ENCODE results near the gene ADAM22.

The ADAM22 gene

GRCh38 chr7:88001744-88002530 lies 67.9 kb downstream of the ADAM22 start:
- H3K4me2 ChIP-seq (ENCODE audit: low read length) = no peak overlapping the region
- H3K36me3 ChIP-seq (ENCODE audit: control insufficient read depth in 1 of 2, insufficient read depth in 2 of 2, low read length in 2 of 2) = no peaks in the 10 kb centered on the region
- H3K4me1 ChIP-seq (ENCODE audit: control insufficient read depth in 1 of 2, insufficient read depth in 2 of 2, low read length in 2 of 2) = no peaks in the 10 kb centered on the region
- H4K12ac ChIP-seq (ENCODE audit: low read depth, low read length) = no peak overlapping the region
- no peak overlapping the region for H3K4ac ChIP-seq (ENCODE audit: low read depth, low read length)
- H3K14ac ChIP-seq (ENCODE audit: low read length) = no peak overlapping the region
- H2AFZ ChIP-seq (ENCODE audit: insufficient read depth, low read length, poor library complexity) = no peak overlapping the region
- H2BK120ac ChIP-seq (ENCODE audit: insufficient read depth, low read length, poor library complexity) = no peak overlapping the region
- no peak overlapping the region for H3K27ac ChIP-seq (ENCODE audit: low read depth, low read length)
- no peak overlapping the region for H3K18ac ChIP-seq (ENCODE audit: low read length)
- H3K79me1 ChIP-seq (ENCODE audit: low read length) = no peaks in the 10 kb centered on the region
- no peak overlapping the region for H3K9ac ChIP-seq (ENCODE audit: low read length)
- no peak overlapping the region for H2AK5ac ChIP-seq (ENCODE audit: low read length)
- H4K91ac ChIP-seq (ENCODE audit: low read depth, low read length) = no peak overlapping the region
- no peak overlapping the region for H3K4me3 ChIP-seq (ENCODE audit: low read depth, low read length)
- H3K9me3 ChIP-seq (ENCODE audit: insufficient read depth, low read depth, low read length) = no peaks in the 10 kb centered on the region
- no peak overlapping the region for H3K23ac ChIP-seq (ENCODE audit: low read length)
- no CpG with 5 or more reads among the region's 6 CpGs for WGBS (ENCODE audit: extremely low coverage, insufficient coverage, insufficient read length)
- no peak for DNase-seq
- H3K27me3 ChIP-seq (ENCODE audit: insufficient read depth, low read length) = no peaks in the 10 kb centered on the region
- no peaks in the 10 kb centered on the region for H3K79me2 ChIP-seq (ENCODE audit: control insufficient read depth, insufficient read depth, low read length, poor library complexity)
- H2BK5ac ChIP-seq (ENCODE audit: low read depth, low read length, poor library complexity) = no peak overlapping the region
- no peak overlapping the region for H2BK12ac ChIP-seq (ENCODE audit: low read length)
- H4K8ac ChIP-seq (ENCODE audit: low read depth, low read length) = no peak overlapping the region

GRCh38 chr7:88002617-88003016 lies 68.6 kb downstream of the ADAM22 start:
- H3K27ac ChIP-seq (ENCODE audit: low read depth, low read length) = no peak overlapping the region
- no peaks in the 10 kb centered on the region for H3K36me3 ChIP-seq (ENCODE audit: control insufficient read depth in 1 of 2, insufficient read depth in 2 of 2, low read length in 2 of 2)
- no peak overlapping the region for H2AK5ac ChIP-seq (ENCODE audit: low read length)
- no peak overlapping the region for H2BK120ac ChIP-seq (ENCODE audit: insufficient read depth, low read length, poor library complexity)
- no peaks in the 10 kb centered on the region for H3K9me3 ChIP-seq (ENCODE audit: insufficient read depth, low read depth, low read length)
- no peak overlapping the region for H3K23ac ChIP-seq (ENCODE audit: low read length)
- no peak overlapping the region for H2BK12ac ChIP-seq (ENCODE audit: low read length)
- no peaks in the 10 kb centered on the region for H3K79me2 ChIP-seq (ENCODE audit: control insufficient read depth, insufficient read depth, low read length, poor library complexity)
- no peak overlapping the region for H4K8ac ChIP-seq (ENCODE audit: low read depth, low read length)
- no peak overlapping the region for H3K9ac ChIP-seq (ENCODE audit: low read length)
- no peaks in the 10 kb centered on the region for H3K4me1 ChIP-seq (ENCODE audit: control insufficient read depth in 1 of 2, insufficient read depth in 2 of 2, low read length in 2 of 2)
- H4K91ac ChIP-seq (ENCODE audit: low read depth, low read length) = no peak overlapping the region
- no peak overlapping the region for H3K4ac ChIP-seq (ENCODE audit: low read depth, low read length)
- H3K14ac ChIP-seq (ENCODE audit: low read length) = no peak overlapping the region
- H3K27me3 ChIP-seq (ENCODE audit: insufficient read depth, low read length) = no peaks in the 10 kb centered on the region
- H3K79me1 ChIP-seq (ENCODE audit: low read length) = no peaks in the 10 kb centered on the region
- DNase-seq = no peak
- no peak overlapping the region for H4K12ac ChIP-seq (ENCODE audit: low read depth, low read length)
- no peak overlapping the region for H3K4me2 ChIP-seq (ENCODE audit: low read length)
- H2BK5ac ChIP-seq (ENCODE audit: low read depth, low read length, poor library complexity) = no peak overlapping the region
- no peak overlapping the region for H2AFZ ChIP-seq (ENCODE audit: insufficient read depth, low read length, poor library complexity)
- no peak overlapping the region for H3K4me3 ChIP-seq (ENCODE audit: low read depth, low read length)
- H3K18ac ChIP-seq (ENCODE audit: low read length) = no peak overlapping the region

DNA sequence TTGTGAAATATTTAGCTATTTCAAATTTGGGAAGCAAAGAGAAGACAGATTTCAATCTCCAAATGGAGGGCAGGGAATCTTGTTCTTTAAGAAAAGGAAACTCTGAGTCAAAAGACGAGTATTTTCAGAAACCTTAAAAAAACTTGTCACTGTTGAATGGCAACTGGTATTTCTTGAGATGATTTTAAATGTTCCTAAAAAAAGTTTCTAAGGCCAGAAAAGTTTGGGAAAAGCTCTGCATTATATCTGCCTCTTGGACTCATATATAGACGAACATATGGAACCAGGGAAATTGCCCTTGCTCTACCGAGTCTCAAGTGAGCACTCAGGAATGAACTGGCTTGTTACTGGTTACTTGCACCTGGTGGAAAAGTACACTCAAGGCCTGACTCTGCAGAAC lies 69.5 kb downstream of the ADAM22 start:
- Histone ChIP-seq H3K4me1 (ENCODE audit: control insufficient read depth in 1 of 2, insufficient read depth in 2 of 2, low read length in 2 of 2) (no peaks in the 10 kb centered on the region), H3K27ac (ENCODE audit: low read depth, low read length) (no peak overlapping the region), H3K9me3 (ENCODE audit: insufficient read depth, low read depth, low read length) (no peaks in the 10 kb centered on the region), H4K8ac (ENCODE audit: low read depth, low read length) (no peak overlapping the region), H4K91ac (ENCODE audit: low read depth, low read length) (no peak overlapping the region), H3K14ac (ENCODE audit: low read length) (no peak overlapping the region), H4K12ac (ENCODE audit: low read depth, low read length) (no peak overlapping the region), H2BK120ac (ENCODE audit: insufficient read depth, low read length, poor library complexity) (no peak overlapping the region), H3K4ac (ENCODE audit: low read depth, low read length) (no peak overlapping the region), H2BK5ac (ENCODE audit: low read depth, low read length, poor library complexity) (no peak overlapping the region), H2AK5ac (ENCODE audit: low read length) (no peak overlapping the region), H3K79me1 (ENCODE audit: low read length) (no peaks in the 10 kb centered on the region), H3K9ac (ENCODE audit: low read length) (no peak overlapping the region), H3K23ac (ENCODE audit: low read length) (no peak overlapping the region), H2BK12ac (ENCODE audit: low read length) (no peak overlapping the region), H3K79me2 (ENCODE audit: control insufficient read depth, insufficient read depth, low read length, poor library complexity) (no peaks in the 10 kb centered on the region), H3K36me3 (ENCODE audit: control insufficient read depth in 1 of 2, insufficient read depth in 2 of 2, low read length in 2 of 2) (no peaks in the 10 kb centered on the region), H3K27me3 (ENCODE audit: insufficient read depth, low read length) (no peaks in the 10 kb centered on the region), H3K4me3 (ENCODE audit: low read depth, low read length) (no peak overlapping the region), H3K4me2 (ENCODE audit: low read length) (no peak overlapping the region), H3K18ac (ENCODE audit: low read length) (no peak overlapping the region), H2AFZ (ENCODE audit: insufficient read depth, low read length, poor library complexity) (no peak overlapping the region)
- DNase-seq = no peak
- no CpG with 5 or more reads among the region's 3 CpGs for WGBS (ENCODE audit: extremely low coverage, insufficient coverage, insufficient read length)

DNA sequence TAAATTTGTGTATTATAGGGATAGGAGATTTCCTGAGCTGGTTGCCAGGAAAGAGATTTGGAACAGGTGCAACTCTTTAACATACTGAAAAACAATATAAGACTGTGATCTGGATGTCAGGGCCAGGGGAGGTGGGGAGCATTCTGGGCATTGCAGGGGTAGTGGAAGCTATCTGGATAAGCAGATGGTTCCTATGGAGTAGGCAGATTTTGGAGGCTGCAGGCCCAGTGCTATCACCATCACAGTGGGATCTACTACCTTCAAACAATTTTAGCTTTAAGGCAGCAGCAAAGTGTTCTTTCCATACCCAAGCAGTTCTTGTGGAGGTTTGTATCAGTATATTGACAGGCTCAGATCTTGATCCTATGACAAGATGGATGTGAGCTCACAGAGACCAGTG lies 71.1 kb downstream of the ADAM22 start:
- no peaks in the 10 kb centered on the region for H3K27me3 ChIP-seq (ENCODE audit: insufficient read depth, low read length)
- DNase-seq = no peak
- H3K36me3 ChIP-seq (ENCODE audit: control insufficient read depth in 1 of 2, insufficient read depth in 2 of 2, low read length in 2 of 2) = no peaks in the 10 kb centered on the region
- no peak overlapping the region for H3K4ac ChIP-seq (ENCODE audit: low read depth, low read length)
- H2BK5ac ChIP-seq (ENCODE audit: low read depth, low read length, poor library complexity) = no peak overlapping the region
- H2AK5ac ChIP-seq (ENCODE audit: low read length) = no peak overlapping the region
- H3K9me3 ChIP-seq (ENCODE audit: insufficient read depth, low read depth, low read length) = no peaks in the 10 kb centered on the region
- no peak overlapping the region for H3K23ac ChIP-seq (ENCODE audit: low read length)
- no peak overlapping the region for H2AFZ ChIP-seq (ENCODE audit: insufficient read depth, low read length, poor library complexity)
- no peaks in the 10 kb centered on the region for H3K79me2 ChIP-seq (ENCODE audit: control insufficient read depth, insufficient read depth, low read length, poor library complexity)
- no peaks in the 10 kb centered on the region for H3K79me1 ChIP-seq (ENCODE audit: low read length)
- no peak overlapping the region for H3K14ac ChIP-seq (ENCODE audit: low read length)
- no peak overlapping the region for H3K4me3 ChIP-seq (ENCODE audit: low read depth, low read length)
- H4K12ac ChIP-seq (ENCODE audit: low read depth, low read length) = no peak overlapping the region
- H3K4me2 ChIP-seq (ENCODE audit: low read length) = no peak overlapping the region
- H3K4me1 ChIP-seq (ENCODE audit: control insufficient read depth in 1 of 2, insufficient read depth in 2 of 2, low read length in 2 of 2) = no peaks in the 10 kb centered on the region
- H3K27ac ChIP-seq (ENCODE audit: low read depth, low read length) = no peak overlapping the region
- no peak overlapping the region for H2BK12ac ChIP-seq (ENCODE audit: low read length)
- no peak overlapping the region for H4K8ac ChIP-seq (ENCODE audit: low read depth, low read length)
- no peak overlapping the region for H3K9ac ChIP-seq (ENCODE audit: low read length)
- H2BK120ac ChIP-seq (ENCODE audit: insufficient read depth, low read length, poor library complexity) = no peak overlapping the region
- no peak overlapping the region for H3K18ac ChIP-seq (ENCODE audit: low read length)
- no peak overlapping the region for H4K91ac ChIP-seq (ENCODE audit: low read depth, low read length)
